Endometrium (tissue), 2 donors: Measurements from ENCODE around the gene PNMA8A.
"Not testable (repeated sequence)": the region's sequence is repeated elsewhere in the genome, so short reads cannot be mapped to it uniquely, and the experiment has no call there.

Experiments
- FAIRE-seq: peaks from 2 replicates; lab custom pipeline; 2012; peaks lifted over from hg19 to GRCh38; lab: Jason Lieb, UNC
- donor health status: control.
- donor health status: control.

PNMA8A gene

GRCh38 chr19:46471116-46471733 lies at the start of gene PNMA8A:
PNMA8A (minus strand) TSS chr19:46471563; CDS start chr19:46471035, 528 bp downstream.
- no peak for FAIRE-seq

- FAIRE-seq: no peak
Measured at GRCh38 chr19:46520616-46521015, 49.3 kb upstream of the PNMA8A start.

GRCh38 chr19:46517471-46517870 lies 46.1 kb upstream of the PNMA8A start:
- no peak for FAIRE-seq

GRCh38 chr19:46515879-46516350 lies 44.6 kb upstream of the PNMA8A start:
- FAIRE-seq: no peak

- FAIRE-seq: no peak
Measured at GRCh38 chr19:46515290-46515609, 43.9 kb upstream of the PNMA8A start.

GRCh38 chr19:46514589-46515289 lies 43.4 kb upstream of the PNMA8A start:
- no peak for FAIRE-seq

- no peak for FAIRE-seq
Measured at GRCh38 chr19:46513461-46514236, 42.3 kb upstream of the PNMA8A start.

- FAIRE-seq: no peak
Measured at GRCh38 chr19:46511237-46511636, 39.9 kb upstream of the PNMA8A start.

- FAIRE-seq: no peak
Measured at GRCh38 chr19:46508206-46508605, 36.8 kb upstream of the PNMA8A start.

GRCh38 chr19:46503848-46504453 lies 32.6 kb upstream of the PNMA8A start:
- no peak for FAIRE-seq

GRCh38 chr19:46502891-46503290 lies 31.5 kb upstream of the PNMA8A start:
- FAIRE-seq: no peak

- no peak for FAIRE-seq
Measured at GRCh38 chr19:46499692-46500091, 28.3 kb upstream of the PNMA8A start.

- no peak for FAIRE-seq
Measured at GRCh38 chr19:46497773-46498172, 26.4 kb upstream of the PNMA8A start.

- not testable (repeated sequence) for FAIRE-seq
Measured at GRCh38 chr19:46496886-46497285, 25.5 kb upstream of the PNMA8A start.

GRCh38 chr19:46496304-46496703 lies 24.9 kb upstream of the PNMA8A start:
- no peak for FAIRE-seq

- FAIRE-seq: no peak
Measured at GRCh38 chr19:46495786-46496099, 24.4 kb upstream of the PNMA8A start, which contains the start of gene PNMA8B. PNMA8B (minus strand) TSS chr19:46495867; CDS start chr19:46495465, 402 bp downstream.

GRCh38 chr19:46494941-46495785 lies 23.8 kb upstream of the PNMA8A start:
- FAIRE-seq: no peak

GRCh38 chr19:46494146-46494940 lies 23.0 kb upstream of the PNMA8A start:
- FAIRE-seq: no peak

- no peak for FAIRE-seq
Measured at GRCh38 chr19:46493236-46494145, 22.1 kb upstream of the PNMA8A start.

- FAIRE-seq: no peak
Measured at GRCh38 chr19:46492841-46493235, 21.5 kb upstream of the PNMA8A start.
